Activated naive CD8-positive, alpha-beta T cell treated with anti-CD3 and anti-CD28 coated beads, Interleukin-2, amount 10 ng/mL, durations not matched to agents 7 days and 5 days (primary cell): Measurements from ENCODE around the gene RMI2. TPM values are rescaled to one million over a fixed set of nuclear protein-coding genes. Genes with fewer than 3 reads are reported as not detected.
"Not testable (repeated sequence)": the region's sequence is repeated elsewhere in the genome, so short reads cannot be mapped to it uniquely, and the experiment has no call there.

ENCODE experiments used
- ATAC-seq: fragments of 150-1000 bp; cut with Tn5 transposase; one replicate; pipeline ENCODE4 v1.10.0; 2021; ENCODE audit warnings: low read depth, moderate library complexity
- POLR2A ChIA-PET: fragments of 350-600 bp; sonication (Branson Sonifier 250); formaldehyde crosslinking; loops from one replicate; lab custom pipeline; 2021; ENCODE audit warnings: antibody characterized with exemption; lab: Charles Lee
- DNase-seq: peaks from one replicate; pipeline ENCODE4 v3.0.0; 2021
- H3K27ac Mint-ChIP-seq: one replicate; pipeline ENCODE4 v1.8.0; 2022; ENCODE audit warnings: mild to moderate bottlenecking, mixed read lengths
- H3K27me3 Mint-ChIP-seq: one replicate; pipeline ENCODE4 v1.8.0; 2022; ENCODE audit warnings: mild to moderate bottlenecking, moderate library complexity, mixed read lengths
- H3K36me3 Mint-ChIP-seq: one replicate; pipeline ENCODE4 v1.8.0; 2021; ENCODE audit warnings: mild to moderate bottlenecking, mixed read lengths
- H3K4me1 Mint-ChIP-seq: one replicate; pipeline ENCODE4 v1.8.0; 2021; ENCODE audit warnings: mixed read lengths
- H3K4me3 Mint-ChIP-seq: one replicate; pipeline ENCODE4 v1.8.0; 2022; ENCODE audit warnings: mild to moderate bottlenecking, moderate library complexity, mixed read lengths
- H3K9me3 Mint-ChIP-seq: one replicate; pipeline ENCODE4 v1.8.0; 2021; ENCODE audit warnings: mixed read lengths
- total RNA-seq, 2 experiments: library from RNA; stranded (reverse); gene quantifications; one replicate each; pipeline ENCODE4 v1.2.3, GENCODE V29; 2021

RMI2 gene
- 10 to 100 TPM; 89.8 to 93.0 TPM for total RNA-seq

DNA sequence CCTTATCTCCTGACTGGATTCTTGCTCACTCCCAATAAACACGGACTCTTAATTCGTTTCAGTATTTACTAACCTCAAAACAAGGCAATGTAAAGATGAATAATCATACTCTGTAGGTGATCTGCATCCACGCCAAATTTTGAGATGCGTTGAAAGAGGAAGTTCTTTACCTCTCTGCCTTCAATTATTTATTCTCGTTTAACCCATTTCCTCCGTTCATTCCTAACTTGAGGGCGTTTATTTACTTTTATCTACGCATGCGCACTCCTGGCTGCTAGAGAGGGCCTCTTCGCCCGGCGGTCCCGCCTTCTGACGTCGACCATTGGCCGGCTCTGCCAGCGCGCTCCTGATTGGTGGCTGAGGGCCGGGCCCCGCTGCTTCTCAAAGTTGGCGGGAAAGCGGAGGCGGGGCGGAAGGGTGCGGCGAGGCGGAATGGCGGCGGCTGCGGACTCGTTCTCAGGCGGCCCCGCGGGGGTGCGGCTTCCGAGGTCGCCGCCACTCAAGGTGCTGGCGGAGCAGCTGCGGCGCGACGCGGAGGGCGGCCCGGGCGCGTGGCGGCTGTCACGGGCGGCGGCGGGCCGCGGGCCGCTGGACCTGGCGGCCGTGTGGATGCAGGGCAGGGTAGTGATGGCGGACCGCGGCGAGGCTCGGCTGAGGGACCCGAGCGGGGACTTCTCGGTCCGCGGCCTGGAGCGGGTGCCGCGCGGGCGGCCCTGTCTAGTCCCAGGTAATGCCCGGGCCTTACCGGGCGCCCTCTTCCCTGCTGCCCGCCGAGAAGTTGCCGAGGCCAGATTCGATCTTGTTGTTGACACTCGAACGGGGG lies at the start of gene RMI2:
Gene RMI2 (plus strand): TSS at position 420 of the 823 bp plus-strand sequence. CDS start 13 bp downstream, at position 433.
- Mint-ChIP-seq H3K27ac (peak within 1 kb of the TSS; percentile 91), H3K4me1 (peaks cover 54% of the 10 kb centered on the region), H3K36me3 (peaks cover 35% of the 10 kb centered on the region), H3K9me3 (no peaks in the 10 kb centered on the region), H3K27me3 (no peaks in the 10 kb centered on the region), H3K4me3 (peak within 1 kb of the TSS; percentile 99)
- peak; percentile 99 for ATAC-seq
- POLR2A ChIA-PET = interaction anchor here (0.6 to 5.7 kb wide), 12 partner anchors 9 to 227 kb away, joined by 3 to 44 read pairs (median 5); partner anchors contain the start of gene SOCS1
- DNase-seq = peak; percentile 95

- ATAC-seq = no peak
- H3K4me1 Mint-ChIP-seq = peaks cover 48% of the 10 kb centered on the region
- H3K9me3 Mint-ChIP-seq = no peaks in the 10 kb centered on the region
- peaks cover 12% of the 10 kb centered on the region for H3K27me3 Mint-ChIP-seq
- H3K4me3 Mint-ChIP-seq = no peak overlapping the region
- no peaks in the 10 kb centered on the region for H3K36me3 Mint-ChIP-seq
- DNase-seq = no peak
- no peak overlapping the region for H3K27ac Mint-ChIP-seq
- POLR2A ChIA-PET = no interaction called here
Observed at GRCh38 chr16:11295672-11296071, 49.6 kb upstream of the RMI2 start.

- DNase-seq (no peak), ATAC-seq (no peak)
- Mint-ChIP-seq H3K9me3 (no peaks in the 10 kb centered on the region), H3K27me3 (peaks cover 9% of the 10 kb centered on the region), H3K36me3 (no peaks in the 10 kb centered on the region), H3K4me3 (peak overlapping the region; percentile 77), H3K4me1 (peaks cover 48% of the 10 kb centered on the region), H3K27ac (peak overlapping the region; percentile 91)
- POLR2A ChIA-PET = interaction anchor here (1.3 to 4.6 kb wide), 5 partner anchors 14 to 57 kb away, joined by 4 to 68 read pairs (median 9); partner anchors contain the start of gene SOCS1
Observed at GRCh38 chr16:11296351-11296705, 48.9 kb upstream of the RMI2 start.

- peak overlapping the region; percentile 77 for H3K4me3 Mint-ChIP-seq
- peak; percentile 28 for ATAC-seq
- H3K27me3 Mint-ChIP-seq = peaks cover 4% of the 10 kb centered on the region
- POLR2A ChIA-PET = interaction anchor here (1.1 to 4.6 kb wide), 12 partner anchors 13 to 63 kb away, joined by 3 to 68 read pairs (median 6); partner anchors contain the start of gene SOCS1
- H3K9me3 Mint-ChIP-seq = no peaks in the 10 kb centered on the region
- H3K36me3 Mint-ChIP-seq = no peaks in the 10 kb centered on the region
- H3K27ac Mint-ChIP-seq = peak overlapping the region; percentile 91
- peaks cover 51% of the 10 kb centered on the region for H3K4me1 Mint-ChIP-seq
- no peak for DNase-seq
Observed at GRCh38 chr16:11296706-11297491, 48.4 kb upstream of the RMI2 start.

GRCh38 chr16:11297492-11298142 lies 47.6 kb upstream of the RMI2 start:
- Mint-ChIP-seq H3K4me3 (peak overlapping the region; percentile 77), H3K27me3 (peaks cover 4% of the 10 kb centered on the region), H3K36me3 (no peaks in the 10 kb centered on the region), H3K4me1 (peaks cover 55% of the 10 kb centered on the region), H3K27ac (peak overlapping the region; percentile 91), H3K9me3 (no peaks in the 10 kb centered on the region)
- ATAC-seq (peak; percentile 82), DNase-seq (peak; percentile 81)
- POLR2A ChIA-PET = interaction anchor here (0.7 to 4.6 kb wide), 15 partner anchors 12 to 62 kb away, joined by 3 to 68 read pairs (median 6); partner anchors contain the start of gene SOCS1

DNA sequence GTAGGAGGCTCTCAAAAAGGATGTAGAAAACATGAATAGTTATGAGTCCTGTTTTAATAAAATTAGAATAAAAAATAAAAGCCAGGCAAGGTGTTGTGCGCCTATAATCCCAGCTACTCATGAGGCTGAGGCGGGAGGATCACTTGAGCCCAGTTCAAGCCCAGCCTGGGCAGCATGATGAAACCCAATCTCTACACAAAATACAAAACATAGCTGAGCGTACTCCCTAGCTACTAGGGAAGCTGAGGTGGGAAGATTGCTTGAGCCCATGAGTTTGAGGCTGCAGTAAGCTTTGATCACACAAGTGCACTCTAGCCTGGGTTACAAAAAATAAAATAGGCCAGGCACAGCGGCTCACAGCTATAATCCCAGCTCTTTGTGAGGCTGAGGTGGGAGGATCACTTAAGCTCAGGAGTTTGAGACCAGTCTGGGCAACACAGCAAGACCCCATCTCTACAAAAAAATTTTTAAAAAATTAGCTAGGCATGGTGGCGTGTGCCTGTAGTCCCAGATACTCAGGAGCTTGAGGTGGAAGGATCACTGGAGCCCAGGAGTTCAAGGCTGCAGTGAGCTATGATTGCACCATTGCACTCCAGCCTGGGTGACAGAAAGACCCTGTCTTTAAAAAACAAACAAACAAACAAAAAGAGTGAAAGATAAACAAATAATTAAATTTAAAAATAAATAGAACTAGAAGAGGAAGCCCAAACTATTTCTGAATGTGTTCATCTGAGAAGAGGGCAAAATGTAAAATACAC lies 46.9 kb upstream of the RMI2 start:
- POLR2A ChIA-PET = interaction anchor here (0.6 to 4.6 kb wide), 13 partner anchors 12 to 61 kb away, joined by 3 to 68 read pairs (median 6); partner anchors contain the start of gene SOCS1
- Mint-ChIP-seq H3K4me3 (peak overlapping the region; percentile 77), H3K4me1 (peaks cover 50% of the 10 kb centered on the region), H3K9me3 (no peaks in the 10 kb centered on the region), H3K36me3 (no peaks in the 10 kb centered on the region), H3K27ac (peak overlapping the region; percentile 91), H3K27me3 (peaks cover 4% of the 10 kb centered on the region)
- no peak for ATAC-seq
- DNase-seq = no peak

DNA sequence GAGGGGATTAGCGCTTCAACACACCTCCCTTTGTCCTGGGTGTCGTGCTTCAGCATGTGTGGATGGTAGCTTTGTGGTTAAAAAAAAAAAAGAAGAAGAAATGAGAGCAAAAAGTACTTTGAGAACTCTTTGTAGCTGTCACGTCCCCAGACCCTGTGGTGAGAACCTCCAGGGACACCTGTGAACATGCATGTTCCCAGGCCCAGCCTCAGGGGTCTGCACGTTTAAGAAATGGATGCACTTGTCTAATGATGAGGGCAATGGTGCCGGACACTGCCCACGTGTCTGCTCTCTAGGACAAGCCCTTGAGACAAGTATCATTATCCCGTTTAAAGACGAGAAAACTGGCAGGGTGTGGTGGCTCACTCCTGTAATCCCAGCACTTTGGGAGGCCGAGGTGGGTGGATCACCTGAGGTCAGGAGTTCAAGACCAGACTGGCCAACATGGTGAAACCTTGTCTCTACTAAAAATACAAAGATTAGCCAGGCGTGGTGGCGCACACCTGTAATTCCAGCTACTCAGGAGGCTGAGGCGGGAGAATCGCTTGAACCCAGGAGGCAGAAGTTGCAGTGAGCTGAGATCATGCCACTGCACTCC lies 46.2 kb upstream of the RMI2 start:
- Mint-ChIP-seq H3K4me3 (peak overlapping the region; percentile 67), H3K27ac (peak overlapping the region; percentile 85), H3K4me1 (peaks cover 44% of the 10 kb centered on the region)

GRCh38 chr16:11299865-11300559 lies 45.2 kb upstream of the RMI2 start:
- H3K27ac Mint-ChIP-seq = peak overlapping the region; percentile 16
- H3K27me3 Mint-ChIP-seq = no peaks in the 10 kb centered on the region
- POLR2A ChIA-PET = interaction anchor here (0.6 to 4.6 kb wide), 4 partner anchors 10 to 54 kb away, joined by 3 to 68 read pairs (median 31); partner anchors contain the start of gene SOCS1
- no peak for DNase-seq
- H3K36me3 Mint-ChIP-seq = no peaks in the 10 kb centered on the region
- H3K9me3 Mint-ChIP-seq = no peaks in the 10 kb centered on the region
- no peak overlapping the region for H3K4me3 Mint-ChIP-seq
- H3K4me1 Mint-ChIP-seq = peaks cover 40% of the 10 kb centered on the region
- ATAC-seq = no peak

More for the DNA sequence above, 46.2 kb upstream of the RMI2 start:
- POLR2A ChIA-PET = interaction anchor here (0.6 to 4.6 kb wide), 9 partner anchors 11 to 57 kb away, joined by 3 to 68 read pairs (median 6); partner anchors contain the start of genes PRM3 and SOCS1
- not testable (repeated sequence) for H3K27me3 Mint-ChIP-seq, DNase-seq, ATAC-seq, H3K36me3 Mint-ChIP-seq, H3K9me3 Mint-ChIP-seq

- POLR2A ChIA-PET = interaction anchor here (0.6 to 4.6 kb wide), 3 partner anchors 9 to 54 kb away, joined by 3 to 68 read pairs (median 54); partner anchors contain the start of gene SOCS1
- H3K9me3 Mint-ChIP-seq = no peaks in the 10 kb centered on the region
- H3K4me3 Mint-ChIP-seq = no peak overlapping the region
Observed at GRCh38 chr16:11300560-11300892, 44.7 kb upstream of the RMI2 start.

DNA sequence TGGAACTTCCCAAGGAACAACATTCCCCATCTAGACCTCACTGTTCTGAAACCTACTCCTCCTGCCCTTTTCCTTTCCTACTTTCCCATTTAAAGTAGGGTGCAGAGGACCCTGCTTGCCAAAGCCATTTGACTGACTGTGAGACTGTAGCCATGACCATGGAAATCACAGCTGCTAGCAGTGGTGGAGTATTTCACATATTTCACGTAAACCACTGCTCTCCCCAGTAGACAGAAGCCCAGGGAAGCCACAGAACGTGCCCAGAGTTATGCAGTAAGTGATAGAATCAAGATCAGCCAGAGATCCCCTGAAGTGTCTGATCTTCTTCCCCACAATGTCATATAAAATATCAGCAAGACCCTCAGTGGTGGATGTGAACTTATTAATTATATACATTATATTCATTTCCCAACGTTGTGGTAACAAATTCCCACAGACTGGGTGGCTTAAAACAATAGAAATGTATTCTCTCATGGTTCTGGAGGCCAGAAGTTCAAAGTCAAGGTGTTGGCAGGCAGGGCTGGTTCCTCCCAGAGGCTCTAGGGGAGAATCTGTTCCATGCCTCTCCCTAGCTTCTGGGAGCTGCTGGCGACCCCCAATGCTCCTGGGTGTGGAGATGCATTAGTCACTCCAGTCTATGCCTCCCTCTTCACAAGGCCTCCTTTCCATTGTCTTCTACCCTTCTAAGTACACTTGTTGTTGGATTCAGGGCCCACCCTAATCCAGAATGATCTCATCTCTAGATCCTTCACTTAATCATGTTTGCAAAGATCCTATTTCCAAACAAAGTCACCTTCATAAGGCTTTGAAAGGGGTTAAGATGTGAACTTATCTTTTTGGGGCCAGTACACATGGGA lies 43.4 kb upstream of the RMI2 start:
- Mint-ChIP-seq H3K36me3 (no peaks in the 10 kb centered on the region), H3K4me1 (peaks cover 35% of the 10 kb centered on the region), H3K27me3 (no peaks in the 10 kb centered on the region), H3K9me3 (no peaks in the 10 kb centered on the region), H3K27ac (peak overlapping the region; percentile 48), H3K4me3 (no peak overlapping the region)
- ATAC-seq = no peak
- no peak for DNase-seq
- POLR2A ChIA-PET = no interaction called here

More at GRCh38 chr16:11300560-11300892, 44.7 kb upstream of the RMI2 start:
- no peaks in the 10 kb centered on the region for H3K36me3 Mint-ChIP-seq
- no peaks in the 10 kb centered on the region for H3K27me3 Mint-ChIP-seq
- DNase-seq (no peak), ATAC-seq (no peak)
- H3K4me1 Mint-ChIP-seq = peaks cover 37% of the 10 kb centered on the region
- no peak overlapping the region for H3K27ac Mint-ChIP-seq

GRCh38 chr16:11302977-11303376 lies 42.3 kb upstream of the RMI2 start:
- Mint-ChIP-seq H3K36me3 (no peaks in the 10 kb centered on the region), H3K4me1 (peaks cover 28% of the 10 kb centered on the region), H3K4me3 (no peak overlapping the region), H3K9me3 (no peaks in the 10 kb centered on the region), H3K27ac (no peak overlapping the region), H3K27me3 (no peaks in the 10 kb centered on the region)
- ATAC-seq (no peak), DNase-seq (no peak)
- POLR2A ChIA-PET = no interaction called here
